Loucy (cell line): ENCODE measurements around the gene ABHD2.
"Not testable (repeated sequence)": the region's sequence is repeated elsewhere in the genome, so short reads cannot be mapped to it uniquely, and the experiment has no call there.

ENCODE experiments used
- H2AFZ ChIP-seq: fragments of 200-600 bp; sonication (generic); 2 replicates; pipeline ENCODE4 v1.6.0; 2016; ENCODE audit warnings: antibody characterized with exemption, mild to moderate bottlenecking, low read length, moderate library complexity
- H3F3A ChIP-seq: fragments of 200-600 bp; 2 replicates; pipeline ENCODE4 v1.6.0; 2016; ENCODE audit warnings: antibody characterized with exemption, low read depth, mild to moderate bottlenecking
- H3K27me3 ChIP-seq: fragments of 200-600 bp; sonication (generic); 2 replicates; pipeline ENCODE4 v1.6.1; 2014; ENCODE audit warnings: low read length, mild to moderate bottlenecking; ENCODE audit not compliant: insufficient read depth, poor library complexity, severe bottlenecking
- H3K36me3 ChIP-seq: fragments of 200-600 bp; sonication (generic); 2 replicates; pipeline ENCODE4 v1.6.1; 2016; ENCODE audit warnings: low read length; ENCODE audit not compliant: insufficient read depth
- H3K4me1 ChIP-seq: fragments of 200-600 bp; sonication (generic); 2 replicates; pipeline ENCODE4 v1.5.1; 2014; ENCODE audit warnings: low read length, mild to moderate bottlenecking; ENCODE audit not compliant: insufficient read depth, poor library complexity, severe bottlenecking
- H3K4me2 ChIP-seq: fragments of 200-600 bp; sonication (generic); 2 replicates; pipeline ENCODE4 v1.6.0; 2014; ENCODE audit warnings: antibody characterized with exemption, low read length, low read depth, mild to moderate bottlenecking; ENCODE audit not compliant: poor library complexity, severe bottlenecking
- H3K4me3 ChIP-seq: fragments of 200-600 bp; sonication (generic); 2 replicates; pipeline ENCODE4 v1.5.1; 2014; ENCODE audit warnings: low read length, mild to moderate bottlenecking, mixed read lengths; ENCODE audit not compliant: poor library complexity, severe bottlenecking
- H3K79me2 ChIP-seq: fragments of 200-600 bp; sonication (generic); 2 replicates; pipeline ENCODE4 v1.6.1; 2014; ENCODE audit warnings: low read length; ENCODE audit not compliant: insufficient read depth
- H3K9ac ChIP-seq: fragments of 200-600 bp; sonication (generic); 2 replicates; pipeline ENCODE4 v1.6.0; 2014; ENCODE audit warnings: mild to moderate bottlenecking, low read depth, low read length, moderate library complexity; ENCODE audit not compliant: poor library complexity, severe bottlenecking
- H3K9me2 ChIP-seq: fragments of 200-600 bp; sonication (generic); replicated peaks from 2 replicates; pipeline ENCODE4 v1.6.1; 2016; ENCODE audit warnings: low read depth, low read length, mixed read lengths
- H3K9me3 ChIP-seq: fragments of 200-600 bp; sonication (generic); 2 replicates; pipeline ENCODE4 v1.6.1; 2014; ENCODE audit warnings: mild to moderate bottlenecking, antibody characterized with exemption, low read length, low read depth; ENCODE audit not compliant: insufficient read depth
- H4K20me1 ChIP-seq: fragments of 200-600 bp; sonication (generic); 2 replicates; pipeline ENCODE4 v1.6.0; 2014; ENCODE audit warnings: antibody characterized with exemption, low read length, mild to moderate bottlenecking; ENCODE audit not compliant: insufficient read depth, poor library complexity, severe bottlenecking
- CTCF ChIP-seq: fragments of 200-600 bp; sonication (generic); conservative IDR thresholded peaks from 2 replicates; pipeline ENCODE4 v1.5.1; 2014; ENCODE audit warnings: mild to moderate bottlenecking, antibody characterized with exemption, low read length
- EZH2phosphoT487 ChIP-seq: fragments of 200-600 bp; IDR thresholded peaks from 2 replicates; pipeline ENCODE4 v1.6.1; 2018; ENCODE audit warnings: antibody characterized with exemption, mild to moderate bottlenecking, moderate library complexity, borderline replicate concordance

Gene ABHD2

DNA sequence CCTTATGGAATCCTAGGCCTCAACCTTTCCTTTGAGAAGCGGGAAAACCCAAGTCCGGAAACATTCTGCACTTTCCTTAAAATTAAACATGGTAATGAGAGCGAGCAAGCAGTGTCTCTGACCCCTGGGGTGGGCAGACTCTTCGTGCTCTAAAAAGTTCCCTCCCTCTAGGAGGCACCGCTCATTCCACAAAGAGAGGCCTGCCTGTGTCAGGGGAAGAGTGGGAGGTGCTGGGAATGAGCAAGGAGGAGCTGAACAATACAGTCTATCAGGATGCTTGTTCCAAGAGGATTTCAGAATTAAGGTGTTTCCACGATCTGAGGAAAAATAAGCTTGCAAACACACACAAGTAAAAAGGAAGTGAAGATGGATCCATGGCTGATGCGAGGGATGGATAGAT lies 139.2 kb downstream of the ABHD2 start:
- no peaks in the 10 kb centered on the region for H4K20me1 ChIP-seq
- no peaks in the 10 kb centered on the region for H3K4me1 ChIP-seq
- H3F3A ChIP-seq = no peaks in the 10 kb centered on the region
- H3K36me3 ChIP-seq = no peaks in the 10 kb centered on the region
- H3K4me2 ChIP-seq = no peak overlapping the region
- no peaks in the 10 kb centered on the region for H3K9me3 ChIP-seq
- no peaks in the 10 kb centered on the region for H3K27me3 ChIP-seq
- no peak overlapping the region for H3K9ac ChIP-seq
- H3K79me2 ChIP-seq = no peaks in the 10 kb centered on the region
- TF ChIP-seq EZH2phosphoT487 = no peak
- no peak for TF ChIP-seq CTCF
- H2AFZ ChIP-seq = no peak overlapping the region
- no peaks in the 10 kb centered on the region for H3K9me2 ChIP-seq
- H3K4me3 ChIP-seq = no peak overlapping the region

GRCh38 chr15:89230277-89230676 lies 142.0 kb downstream of the ABHD2 start:
- Histone ChIP-seq H2AFZ (no peak overlapping the region), H3K9me3 (no peaks in the 10 kb centered on the region), H3K4me2 (no peak overlapping the region), H3K9ac (no peak overlapping the region), H3K4me3 (no peak overlapping the region), H3K4me1 (no peaks in the 10 kb centered on the region), H4K20me1 (no peaks in the 10 kb centered on the region), H3K9me2 (no peaks in the 10 kb centered on the region), H3K36me3 (no peaks in the 10 kb centered on the region), H3F3A (no peaks in the 10 kb centered on the region), H3K27me3 (no peaks in the 10 kb centered on the region), H3K79me2 (no peaks in the 10 kb centered on the region)
- TF ChIP-seq EZH2phosphoT487 = no peak
- no peak; the same call in 1 of the 2 replicates for TF ChIP-seq CTCF

DNA sequence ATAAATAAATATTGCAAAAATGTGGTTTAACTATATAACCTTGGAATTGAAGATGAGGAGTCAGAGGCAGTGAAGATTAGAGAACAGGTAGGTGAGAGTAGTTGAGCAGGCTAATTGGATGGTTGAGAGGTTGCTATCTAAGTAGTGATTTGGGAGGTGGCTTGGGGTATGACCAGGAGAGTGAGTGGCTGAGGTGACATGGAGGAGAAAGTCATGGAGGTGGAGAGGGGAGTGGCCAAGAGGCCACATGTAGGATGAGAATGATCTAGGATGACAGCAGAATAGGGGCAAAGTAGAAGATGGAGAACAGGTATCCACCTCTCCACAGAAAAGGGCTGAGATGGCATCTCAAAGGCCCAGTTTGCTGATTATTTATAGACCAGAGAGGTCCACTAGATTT lies 143.6 kb downstream of the ABHD2 start:
- H4K20me1 ChIP-seq = no peaks in the 10 kb centered on the region
- no peak overlapping the region for H2AFZ ChIP-seq

GRCh38 chr15:89239883-89240810 lies 151.9 kb downstream of the ABHD2 start:
- H4K20me1 ChIP-seq, H3F3A ChIP-seq, H3K4me3 ChIP-seq, H3K27me3 ChIP-seq, H3K9me3 ChIP-seq, H3K9me2 ChIP-seq, H3K36me3 ChIP-seq, H3K4me1 ChIP-seq, H3K9ac ChIP-seq, H3K4me2 ChIP-seq, H2AFZ ChIP-seq: not testable (repeated sequence)
- H3K79me2 ChIP-seq = peaks cover 12% of the 10 kb centered on the region

More for the DNA sequence above, 143.6 kb downstream of the ABHD2 start:
- H3K4me3 ChIP-seq = no peak overlapping the region
- H3K27me3 ChIP-seq = no peaks in the 10 kb centered on the region
- no peaks in the 10 kb centered on the region for H3K79me2 ChIP-seq
- H3K9ac ChIP-seq = no peak overlapping the region
- no peaks in the 10 kb centered on the region for H3K4me1 ChIP-seq
- H3K9me3 ChIP-seq = no peaks in the 10 kb centered on the region
- no peak for TF ChIP-seq CTCF
- TF ChIP-seq EZH2phosphoT487 = no peak
- no peaks in the 10 kb centered on the region for H3F3A ChIP-seq
- no peak overlapping the region for H3K4me2 ChIP-seq
- H3K9me2 ChIP-seq = no peaks in the 10 kb centered on the region
- no peaks in the 10 kb centered on the region for H3K36me3 ChIP-seq
